Measurements from ENCODE around the gene PFKL.
"Not testable (repeated sequence)": the region's sequence is repeated elsewhere in the genome, so short reads cannot be mapped to it uniquely, and the experiment has no call there.

The PFKL gene

GRCh38 chr21:44295163-44295573 is 4.7 kb upstream of the PFKL start:
- no peak for DNase-seq

- DNase-seq = no peak
These were observed 4.2 kb upstream of the PFKL start for GRCh38 chr21:44295646-44296045.

- DNase-seq = no peak
These were observed 3.7 kb upstream of the PFKL start for GRCh38 chr21:44296103-44296519.

GRCh38 chr21:44296916-44297315 is 2.9 kb upstream of the PFKL start:
- no peak for DNase-seq

GRCh38 chr21:44297525-44298290 is 2.1 kb upstream of the PFKL start:
- peak; percentile 79 for DNase-seq

GRCh38 chr21:44298301-44298700 is 1.6 kb upstream of the PFKL start:
- DNase-seq = peak; percentile 42

GRCh38 chr21:44299085-44299457 is 782 bp upstream of the PFKL start:
- no peak for DNase-seq

GRCh38 chr21:44300262-44300959 is 558 bp downstream of the PFKL start:
- DNase-seq = peak; percentile 43

GRCh38 chr21:44301141-44301540 is 1.3 kb downstream of the PFKL start:
- DNase-seq = no peak

- no peak for DNase-seq
These were observed 2.1 kb downstream of the PFKL start for GRCh38 chr21:44301961-44302406.

GRCh38 chr21:44302573-44303401 is 2.9 kb downstream of the PFKL start:
- DNase-seq = not testable (repeated sequence)

GRCh38 chr21:44303490-44303981 is 3.7 kb downstream of the PFKL start:
- DNase-seq = no peak

GRCh38 chr21:44304011-44304616 is 4.3 kb downstream of the PFKL start:
- DNase-seq = no peak

GRCh38 chr21:44304877-44305293 is 5.0 kb downstream of the PFKL start:
- peak; percentile 39 for DNase-seq

- no peak for DNase-seq
These were observed 5.8 kb downstream of the PFKL start for GRCh38 chr21:44305691-44306090.

GRCh38 chr21:44306936-44307704 is 7.3 kb downstream of the PFKL start:
- DNase-seq = no peak

GRCh38 chr21:44310628-44311507 is 11.0 kb downstream of the PFKL start:
- no peak for DNase-seq

- no peak for DNase-seq
These were observed 12.2 kb downstream of the PFKL start for GRCh38 chr21:44312089-44312488.

GRCh38 chr21:44312716-44313115 is 12.9 kb downstream of the PFKL start:
- no peak for DNase-seq

GRCh38 chr21:44313451-44313850 is 13.6 kb downstream of the PFKL start:
- DNase-seq = no peak

GRCh38 chr21:44314128-44314527 is 14.3 kb downstream of the PFKL start:
- no peak for DNase-seq

Measured in hematopoietic multipotent progenitor cell treated with erythropoietin and hydrocortisone succinate and interleukin-3 and kit ligand, for 8 days (in vitro differentiated cells).